GM13976 (cell line): ENCODE results near the gene RBM42.

ENCODE experiments used
- DNase-seq: peaks from one replicate; pipeline ENCODE4 v3.0.0; 2012; ENCODE audit warnings: low spot score
- in situ Hi-C: fragments of 300-500 bp; cut with MboI; formaldehyde crosslinking; loops from one replicate; pipeline ENCODE4 v1.12.0; 2022; ENCODE audit warnings: low sequenced_read_pairs, mixed read lengths, inconsistent platforms; ENCODE audit not compliant: unreplicated experiment
- TF ChIP-seq, protein P1 (sequence below): IDR thresholded peaks from 2 replicates; pipeline ENCODE4 v1.5.1; 2012; ENCODE audit warnings: borderline replicate concordance, mild to moderate bottlenecking; ENCODE audit not compliant: insufficient read depth; ENCODE audit errors: extremely low read depth, missing control alignments, control extremely low read depth

RBM42 gene

DNA sequence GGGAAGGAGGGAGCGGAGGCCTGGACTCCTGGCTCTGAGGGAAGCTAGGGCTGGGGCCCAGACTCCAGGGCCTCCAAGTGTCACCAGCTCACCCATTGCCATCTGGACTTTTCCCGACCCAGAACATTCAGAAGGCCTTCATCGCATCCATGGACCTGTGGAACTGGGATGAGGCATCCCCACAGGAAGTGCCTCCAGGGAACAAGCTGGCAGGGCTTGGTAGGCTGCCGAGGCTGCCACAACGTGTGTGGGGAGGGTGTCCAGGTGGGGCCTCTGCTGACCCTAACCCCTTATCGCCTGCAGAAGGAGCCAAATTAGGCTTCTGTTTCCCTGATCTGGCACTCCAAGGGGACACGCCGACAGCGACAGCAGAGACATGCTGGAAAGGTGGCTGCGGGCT lies 13.5 kb downstream of the RBM42 start:
- no peak for DNase-seq
- TF ChIP-seq, protein P1, sequence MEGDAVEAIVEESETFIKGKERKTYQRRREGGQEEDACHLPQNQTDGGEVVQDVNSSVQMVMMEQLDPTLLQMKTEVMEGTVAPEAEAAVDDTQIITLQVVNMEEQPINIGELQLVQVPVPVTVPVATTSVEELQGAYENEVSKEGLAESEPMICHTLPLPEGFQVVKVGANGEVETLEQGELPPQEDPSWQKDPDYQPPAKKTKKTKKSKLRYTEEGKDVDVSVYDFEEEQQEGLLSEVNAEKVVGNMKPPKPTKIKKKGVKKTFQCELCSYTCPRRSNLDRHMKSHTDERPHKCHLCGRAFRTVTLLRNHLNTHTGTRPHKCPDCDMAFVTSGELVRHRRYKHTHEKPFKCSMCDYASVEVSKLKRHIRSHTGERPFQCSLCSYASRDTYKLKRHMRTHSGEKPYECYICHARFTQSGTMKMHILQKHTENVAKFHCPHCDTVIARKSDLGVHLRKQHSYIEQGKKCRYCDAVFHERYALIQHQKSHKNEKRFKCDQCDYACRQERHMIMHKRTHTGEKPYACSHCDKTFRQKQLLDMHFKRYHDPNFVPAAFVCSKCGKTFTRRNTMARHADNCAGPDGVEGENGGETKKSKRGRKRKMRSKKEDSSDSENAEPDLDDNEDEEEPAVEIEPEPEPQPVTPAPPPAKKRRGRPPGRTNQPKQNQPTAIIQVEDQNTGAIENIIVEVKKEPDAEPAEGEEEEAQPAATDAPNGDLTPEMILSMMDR, result no peak
- in situ Hi-C loops, result no loop called here

DNA sequence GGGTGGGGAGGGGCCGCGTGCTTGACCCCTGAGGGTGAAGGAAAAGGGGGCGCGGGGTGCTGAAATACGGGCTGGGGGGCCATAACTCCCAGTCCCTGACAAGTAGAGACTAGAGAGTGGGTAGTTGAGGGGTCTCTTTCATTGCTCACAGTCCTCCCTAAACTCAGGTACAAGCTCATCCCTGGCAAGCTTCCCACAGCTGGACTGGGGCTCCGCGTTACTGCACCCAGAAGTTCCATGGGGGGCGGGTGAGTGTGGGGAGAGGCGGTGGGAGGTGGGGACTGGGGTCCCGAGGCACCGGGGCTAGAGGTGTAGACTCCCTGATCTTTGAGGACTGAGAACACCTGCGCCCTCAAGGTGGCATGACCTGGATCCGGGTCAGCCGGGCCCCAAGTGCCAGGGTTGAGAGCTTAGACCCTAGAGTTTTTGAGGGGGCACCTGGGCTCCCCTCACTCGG lies 14.0 kb downstream of the RBM42 start:
- in situ Hi-C loops, result no loop called here
- DNase-seq, result no peak
- TF ChIP-seq, protein P1, result no peak

DNA sequence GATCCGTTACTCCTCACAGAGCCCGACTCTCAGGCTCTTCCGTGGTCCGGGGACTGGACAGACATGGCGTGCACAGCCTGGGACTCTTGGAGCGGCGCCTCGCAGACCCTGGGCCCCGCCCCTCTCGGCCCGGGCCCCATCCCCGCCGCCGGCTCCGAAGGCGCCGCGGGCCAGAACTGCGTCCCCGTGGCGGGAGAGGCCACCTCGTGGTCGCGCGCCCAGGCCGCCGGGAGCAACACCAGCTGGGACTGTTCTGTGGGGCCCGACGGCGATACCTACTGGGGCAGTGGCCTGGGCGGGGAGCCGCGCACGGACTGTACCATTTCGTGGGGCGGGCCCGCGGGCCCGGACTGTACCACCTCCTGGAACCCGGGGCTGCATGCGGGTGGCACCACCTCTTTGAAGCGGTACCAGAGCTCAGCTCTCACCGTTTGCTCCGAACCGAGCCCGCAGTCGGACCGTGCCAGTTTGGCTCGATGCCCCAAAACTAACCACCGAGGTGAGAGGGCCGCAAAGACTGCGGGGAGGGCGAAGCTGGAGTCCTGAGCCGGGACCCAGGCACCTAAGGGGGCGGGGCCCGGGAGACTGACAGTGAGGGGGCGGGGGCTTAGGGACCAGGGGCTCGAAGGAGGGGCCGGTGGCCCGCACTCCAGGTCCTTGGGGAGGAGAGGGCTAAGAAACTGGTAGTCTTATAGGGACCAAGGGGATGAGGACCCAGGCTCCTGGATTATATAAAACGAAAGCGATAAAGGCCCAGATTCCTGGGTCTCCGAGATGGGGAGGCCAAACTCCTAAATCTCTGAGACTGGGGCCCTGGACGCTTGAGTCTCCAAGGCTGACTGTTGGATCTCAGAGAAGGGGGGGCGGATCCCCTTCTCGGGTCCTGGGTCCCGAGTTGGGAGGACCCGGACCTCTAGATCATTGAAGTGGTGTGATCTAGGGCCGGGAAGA lies 14.7 kb downstream of the RBM42 start:
- TF ChIP-seq, protein P1, result peak; percentile 17
- DNase-seq, result peak; percentile 90

DNA sequence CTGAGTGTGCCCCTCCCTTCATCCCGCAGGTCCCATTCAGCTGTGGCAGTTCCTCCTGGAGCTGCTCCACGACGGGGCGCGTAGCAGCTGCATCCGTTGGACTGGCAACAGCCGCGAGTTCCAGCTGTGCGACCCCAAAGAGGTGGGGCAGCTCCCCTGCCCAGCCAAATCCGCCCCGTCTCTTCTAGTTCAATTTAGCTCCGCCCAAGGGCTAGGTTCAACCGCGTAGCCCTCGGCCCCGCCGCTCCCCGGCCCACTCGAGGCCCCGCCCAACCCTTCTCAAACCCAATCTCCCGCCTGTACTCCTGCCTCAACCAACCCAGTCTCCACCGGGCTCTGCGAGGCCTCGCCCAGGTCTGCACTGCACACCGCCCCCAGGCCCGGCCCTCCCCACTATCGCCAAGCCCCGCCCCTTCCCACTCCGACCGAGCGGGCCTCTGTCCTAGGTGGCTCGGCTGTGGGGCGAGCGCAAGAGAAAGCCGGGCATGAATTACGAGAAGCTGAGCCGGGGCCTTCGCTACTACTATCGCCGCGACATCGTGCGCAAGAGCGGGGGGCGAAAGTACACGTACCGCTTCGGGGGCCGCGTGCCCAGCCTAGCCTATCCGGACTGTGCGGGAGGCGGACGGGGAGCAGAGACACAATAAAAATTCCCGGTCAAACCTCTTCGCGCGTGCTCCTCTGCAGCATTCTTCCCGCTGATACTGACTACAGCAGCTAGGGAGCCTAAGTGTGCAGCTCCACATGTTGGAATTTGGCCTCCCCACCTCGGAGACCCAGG lies 15.6 kb downstream of the RBM42 start:
- TF ChIP-seq, protein P1, result no peak
- in situ Hi-C loops, result no loop called here
- DNase-seq, result peak; percentile 98

More for the DNA sequence above, 14.7 kb downstream of the RBM42 start:
- in situ Hi-C loops, result no loop called here

DNA sequence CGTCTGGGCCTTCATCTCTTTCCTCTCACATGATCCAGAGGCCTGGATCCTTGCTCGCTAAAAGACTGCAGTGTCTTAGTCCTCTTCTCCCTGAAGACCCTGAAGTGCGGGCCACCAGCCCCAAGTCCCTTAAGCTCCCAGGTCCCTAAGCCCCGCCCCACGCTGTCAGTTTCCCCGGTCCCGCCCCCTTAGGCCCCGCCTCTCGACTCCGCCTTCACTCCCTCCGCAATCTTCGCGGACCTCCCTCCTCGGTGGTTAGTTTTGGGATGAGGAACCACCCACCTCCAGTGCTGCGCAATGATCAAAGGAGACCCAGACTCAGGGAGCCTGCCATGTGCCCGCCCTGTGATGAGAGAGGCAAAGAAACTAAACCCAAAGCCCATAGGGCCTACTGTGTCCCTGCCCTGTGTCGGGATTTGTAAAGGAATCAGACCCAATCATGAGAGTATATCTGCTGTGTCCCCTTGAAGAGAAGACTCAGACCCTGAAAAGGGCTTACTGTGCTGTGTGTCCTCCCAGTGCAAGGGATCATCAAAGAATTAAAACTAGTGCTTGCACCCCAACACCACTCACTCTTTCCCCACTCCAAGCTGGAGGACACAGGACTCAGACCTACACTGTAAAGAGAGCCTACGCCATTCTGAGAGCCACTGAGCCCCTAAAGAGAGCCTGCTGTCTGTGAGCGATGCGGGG lies 16.3 kb downstream of the RBM42 start:
- DNase-seq, result peak; percentile 76
- TF ChIP-seq, protein P1, result no peak
- in situ Hi-C loops, result no loop called here
